IPS DF 19.7 (cell line): ENCODE data around the gene UBXN10.

Experiments
- DNase-seq: peaks from one replicate; pipeline ENCODE4 v3.0.0-alpha.2; 2013; ENCODE audit warnings: low read depth, low spot score

UBXN10 gene, protein sequence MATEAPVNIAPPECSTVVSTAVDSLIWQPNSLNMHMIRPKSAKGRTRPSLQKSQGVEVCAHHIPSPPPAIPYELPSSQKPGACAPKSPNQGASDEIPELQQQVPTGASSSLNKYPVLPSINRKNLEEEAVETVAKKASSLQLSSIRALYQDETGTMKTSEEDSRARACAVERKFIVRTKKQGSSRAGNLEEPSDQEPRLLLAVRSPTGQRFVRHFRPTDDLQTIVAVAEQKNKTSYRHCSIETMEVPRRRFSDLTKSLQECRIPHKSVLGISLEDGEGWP

DNA sequence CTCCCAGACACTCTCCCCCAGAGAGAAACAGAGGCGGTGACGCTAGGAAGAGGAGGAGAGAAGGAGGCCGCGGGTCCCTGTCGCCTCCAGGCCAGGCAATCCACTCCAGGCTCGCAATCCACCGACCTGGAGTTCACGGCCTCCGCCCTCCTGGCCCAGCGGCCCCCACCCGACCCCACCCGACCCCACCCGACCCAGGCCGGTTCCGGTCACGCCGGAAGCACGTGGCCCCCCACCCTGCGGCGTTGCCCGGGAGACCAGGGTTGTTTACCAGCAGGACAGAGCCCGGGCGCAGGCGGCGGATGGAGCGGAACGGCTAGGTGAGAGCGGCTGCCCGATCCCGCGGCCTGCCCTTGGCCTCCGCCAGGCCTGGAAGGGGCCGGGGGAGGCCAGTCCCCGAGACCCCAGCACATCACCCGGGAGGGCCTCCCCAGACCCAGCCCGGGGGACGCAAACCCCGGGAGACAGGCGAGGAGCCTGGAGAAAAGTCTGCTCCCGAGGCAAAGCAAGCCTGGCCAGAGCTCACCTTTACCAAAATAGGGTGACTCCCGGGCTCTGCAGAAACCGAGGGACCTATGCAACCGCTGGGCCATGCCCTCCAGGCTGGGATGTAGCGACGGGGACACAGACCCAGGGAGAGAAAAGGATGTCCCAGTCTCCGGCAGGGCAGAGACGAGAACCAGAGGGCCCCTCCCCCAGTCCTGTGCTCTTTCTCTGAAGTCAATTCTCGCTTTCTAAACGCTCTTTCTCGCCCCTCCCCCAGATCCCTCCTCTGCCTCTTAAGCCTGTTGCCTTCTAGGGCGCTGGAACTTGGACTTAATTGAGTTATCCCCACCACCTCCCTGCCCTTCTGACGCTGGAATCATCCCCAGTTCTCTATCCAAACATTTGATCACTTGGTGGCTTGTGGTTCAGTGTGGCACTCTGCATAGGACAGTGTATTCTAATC lies at the start of gene UBXN10, which contains the start of gene PLA2G2C:
UBXN10 (plus strand) TSS at position 263 of the 949 bp plus-strand sequence. CDS start 4,466 bp downstream, outside the sequence.
PLA2G2C (minus strand) TSS at position 685 of the 949 bp plus-strand sequence. CDS start 9,155 bp downstream, outside the sequence.
- no peak for DNase-seq

- no peak for DNase-seq
Measured at GRCh38 chr1:20136249-20136648, 49.6 kb upstream of the UBXN10 start.

DNA sequence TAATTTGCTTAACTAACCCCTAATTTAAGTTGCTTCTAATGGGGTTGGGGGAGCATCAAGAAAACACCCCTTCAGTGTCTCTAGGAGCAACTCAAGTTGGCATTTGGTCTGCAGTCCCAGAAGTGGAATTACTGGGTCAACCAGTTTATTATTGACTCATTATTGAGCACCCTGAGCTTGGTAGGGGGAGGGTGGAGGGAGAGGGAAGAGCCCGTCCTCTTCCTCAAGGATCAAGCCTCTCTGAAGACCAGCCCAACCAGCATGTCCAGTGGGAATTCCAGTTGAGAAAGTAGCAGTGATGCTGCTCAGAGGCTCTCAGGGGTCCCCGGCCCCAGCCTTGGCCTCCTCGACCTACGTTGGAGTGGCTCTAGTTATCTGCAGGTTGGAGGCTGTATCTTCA lies 48.8 kb upstream of the UBXN10 start:
- DNase-seq: no peak

DNA sequence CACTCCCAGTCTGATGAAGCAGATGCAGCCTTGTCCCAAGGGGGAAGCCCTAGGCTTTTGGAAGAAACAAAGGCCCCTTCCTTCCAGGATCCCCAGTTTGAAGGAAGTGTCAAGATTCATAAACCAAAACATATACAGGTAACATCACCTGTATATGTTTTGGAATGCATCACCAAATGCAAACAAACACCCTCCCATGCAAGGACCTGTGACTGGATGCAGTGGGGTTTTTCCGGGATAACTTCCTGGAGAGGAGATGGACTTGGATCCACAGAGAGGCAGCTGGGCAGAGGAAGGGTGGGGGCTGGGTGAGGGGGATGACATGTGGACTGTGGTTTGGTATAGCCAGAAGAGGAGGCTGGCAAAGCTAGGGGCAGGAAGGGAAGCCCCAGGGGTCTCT lies 48.3 kb upstream of the UBXN10 start:
- no peak for DNase-seq

- DNase-seq: no peak
Measured at GRCh38 chr1:20138346-20138745, 47.5 kb upstream of the UBXN10 start.

GRCh38 chr1:20138961-20139550 lies 46.8 kb upstream of the UBXN10 start, which contains the start of gene PLA2G2F:
TSS of gene PLA2G2F (plus strand) at chr1:20139323. CDS start at chr1:20139428, 105 bp downstream.
- DNase-seq: no peak

DNA sequence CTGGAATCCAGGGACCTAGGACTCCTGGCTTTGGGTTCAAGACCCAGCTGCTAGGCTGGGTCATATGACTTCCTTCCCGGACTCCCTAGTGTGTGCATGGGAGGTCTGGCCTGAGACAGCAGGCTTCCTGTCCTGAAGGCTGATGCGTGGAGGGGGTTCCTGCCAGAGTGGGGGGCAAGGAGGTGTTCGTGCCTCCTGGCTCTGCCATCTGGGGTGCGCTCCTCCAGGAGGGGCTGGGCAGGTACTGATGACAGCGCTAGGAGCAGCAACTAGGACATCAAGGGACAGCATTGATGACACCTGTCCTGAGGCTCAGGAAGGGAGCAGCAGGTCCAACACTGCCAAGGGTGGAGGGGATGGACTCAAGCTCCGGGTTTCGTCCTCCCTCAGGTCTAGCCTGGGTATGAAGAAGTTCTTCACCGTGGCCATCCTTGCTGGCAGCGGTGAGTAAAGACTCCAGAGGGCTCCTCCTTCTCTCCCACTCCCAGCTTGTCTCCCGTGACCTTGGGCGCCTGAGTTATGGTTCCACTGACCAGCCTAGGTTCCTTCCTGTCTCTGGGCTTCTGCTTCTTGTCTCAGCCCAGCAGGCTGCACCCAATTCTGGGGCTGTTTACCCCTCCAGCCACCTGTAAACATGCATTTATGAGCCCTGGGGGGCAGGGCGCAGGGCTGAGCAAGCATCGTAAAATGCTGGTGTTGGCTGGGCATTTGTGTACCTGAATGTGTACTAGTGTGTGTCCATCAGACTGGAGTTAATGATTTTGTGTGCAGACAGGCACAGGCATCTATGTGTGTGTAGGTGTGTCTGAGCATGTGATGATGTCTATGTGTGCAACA lies 45.9 kb upstream of the UBXN10 start:
- DNase-seq: no peak

DNA sequence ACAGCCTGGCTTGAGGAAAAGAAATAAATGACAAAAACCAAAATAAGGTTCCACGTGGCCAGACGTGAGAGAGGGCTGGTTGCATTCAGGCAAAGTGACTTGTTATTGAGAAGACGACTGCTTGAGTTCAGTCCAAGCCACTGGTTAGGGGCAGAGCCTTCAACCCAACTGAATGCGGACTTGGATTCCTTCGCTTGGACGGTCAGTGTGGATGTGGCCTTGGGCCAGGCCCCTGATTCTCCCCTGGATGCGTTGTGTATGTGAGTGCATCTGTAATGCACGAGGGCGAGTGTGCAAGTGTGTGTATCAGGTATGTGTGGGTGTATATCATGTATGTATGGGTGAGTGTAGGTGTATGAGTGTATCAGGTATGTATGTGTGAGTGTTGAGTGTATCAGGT lies 44.9 kb upstream of the UBXN10 start:
- no peak for DNase-seq

- DNase-seq: no peak
Measured at GRCh38 chr1:20141466-20141865, 44.4 kb upstream of the UBXN10 start.

DNA sequence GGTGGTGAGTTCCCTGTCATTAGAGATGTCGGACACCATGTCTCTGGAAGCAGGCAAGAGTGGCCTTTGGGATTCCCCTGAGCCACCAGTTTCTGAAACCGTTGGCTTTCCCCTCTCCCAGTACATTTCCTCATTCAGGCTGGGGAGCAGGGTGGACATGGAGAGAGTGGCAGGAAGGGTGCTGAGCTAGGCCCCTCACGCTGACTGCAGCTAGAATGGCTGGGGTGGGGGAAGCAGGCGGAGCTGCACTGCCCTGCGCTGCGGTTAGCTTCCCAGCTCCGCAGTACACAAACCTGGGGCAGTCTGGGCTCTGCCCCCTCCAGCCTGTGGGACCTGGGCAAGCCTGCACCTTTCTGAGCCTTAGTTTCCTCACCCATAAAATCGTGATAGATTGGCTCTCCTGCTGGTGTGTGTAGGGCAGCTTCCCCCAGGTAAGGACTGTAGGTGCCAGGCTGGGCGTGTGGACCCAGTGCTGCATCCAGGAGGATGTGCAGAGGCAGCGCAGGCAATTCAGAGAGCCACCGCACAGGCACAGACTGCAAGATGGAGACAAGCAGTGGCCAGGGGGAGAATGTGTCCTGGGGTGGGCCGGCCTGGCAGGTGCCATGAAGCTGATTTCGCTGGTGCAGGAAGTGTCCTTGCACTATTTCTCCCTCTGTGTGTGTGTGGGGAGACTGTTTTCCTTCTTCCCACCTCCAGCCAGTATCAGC lies 43.7 kb upstream of the UBXN10 start:
- no peak for DNase-seq

GRCh38 chr1:20143318-20143717 lies 42.6 kb upstream of the UBXN10 start:
- DNase-seq: no peak

GRCh38 chr1:20143734-20144565 lies 41.9 kb upstream of the UBXN10 start:
- DNase-seq: no peak

GRCh38 chr1:20147846-20148570 lies 37.9 kb upstream of the UBXN10 start:
- DNase-seq: no peak

DNA sequence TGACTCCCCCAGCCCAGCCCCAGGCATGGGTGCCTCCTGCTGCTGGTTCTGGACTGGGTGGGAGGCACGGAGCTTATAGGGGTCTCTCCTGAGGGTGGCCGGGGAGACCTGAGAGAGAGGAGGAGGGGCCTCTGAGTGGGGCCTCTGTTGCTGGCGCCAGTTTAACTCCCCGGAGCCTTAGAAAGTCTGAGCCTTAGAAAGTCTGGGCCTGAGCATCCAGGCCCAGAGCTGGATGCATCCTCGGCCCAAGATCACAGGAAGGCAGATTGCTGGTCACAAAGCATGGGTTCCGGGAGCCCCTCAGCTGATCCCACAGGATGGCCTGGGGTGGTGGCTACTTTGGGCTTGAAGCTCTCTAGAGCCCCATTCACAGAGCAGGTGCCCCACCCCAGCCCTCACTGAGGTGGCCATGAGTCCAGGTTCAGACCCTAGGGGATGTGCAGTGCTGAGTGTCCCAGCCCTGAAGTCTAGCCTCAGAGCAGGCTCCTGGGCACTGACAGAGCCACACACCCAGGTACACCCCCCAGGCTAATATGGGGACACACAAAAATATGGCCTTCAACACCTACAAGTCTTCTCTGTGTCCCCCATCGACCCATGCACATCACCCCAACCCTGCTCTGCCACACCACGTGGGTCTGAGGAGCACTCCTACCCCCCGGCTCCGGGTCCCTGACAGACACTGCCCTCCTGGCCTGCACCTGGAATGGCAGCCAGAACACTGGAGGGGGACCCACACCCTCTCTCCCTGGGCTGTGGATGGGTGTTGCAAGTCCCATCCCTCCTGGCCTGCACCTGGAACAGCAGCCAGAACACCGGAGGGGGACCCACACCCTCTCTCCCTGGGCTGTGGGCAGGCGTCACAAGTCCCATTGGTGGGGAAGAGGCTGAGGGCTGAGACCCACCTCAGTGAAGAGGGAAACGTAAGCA lies 37.1 kb upstream of the UBXN10 start:
- no peak for DNase-seq

DNA sequence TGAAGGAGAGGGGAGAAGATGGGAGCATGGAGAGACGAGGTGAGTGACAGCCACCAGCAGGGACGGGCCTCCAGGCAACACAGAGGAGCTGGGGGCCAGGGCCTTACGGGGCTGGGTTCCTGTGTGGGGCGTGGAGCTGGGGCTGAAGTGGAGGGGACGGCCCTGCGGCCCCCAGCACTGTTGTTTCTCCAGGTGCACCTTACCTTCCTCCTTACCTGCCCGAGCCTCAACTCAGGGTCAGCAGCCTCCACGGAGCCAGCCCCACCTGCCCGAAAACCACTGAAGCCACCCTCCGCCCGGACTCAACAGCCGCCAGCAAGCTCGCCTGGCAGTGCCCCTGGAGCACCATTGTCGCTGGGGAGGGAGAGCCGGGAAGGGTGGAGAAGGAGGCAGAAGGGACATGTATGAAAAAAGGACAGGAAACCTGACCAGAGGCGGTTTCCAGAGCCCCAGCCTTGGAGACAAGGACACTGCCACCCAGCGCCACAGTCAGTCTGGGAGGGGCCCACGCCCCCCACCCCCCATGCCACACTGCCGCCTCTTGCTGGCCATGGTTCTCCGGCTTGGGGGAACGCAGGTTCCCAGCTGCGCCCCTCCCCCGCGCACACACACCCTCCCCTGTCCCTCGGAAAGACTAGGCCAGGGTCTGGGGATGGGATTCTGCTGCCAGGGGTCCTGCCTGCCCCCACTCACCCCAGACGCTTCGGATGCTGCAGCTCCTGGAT lies 36.1 kb upstream of the UBXN10 start:
- DNase-seq: no peak

DNA sequence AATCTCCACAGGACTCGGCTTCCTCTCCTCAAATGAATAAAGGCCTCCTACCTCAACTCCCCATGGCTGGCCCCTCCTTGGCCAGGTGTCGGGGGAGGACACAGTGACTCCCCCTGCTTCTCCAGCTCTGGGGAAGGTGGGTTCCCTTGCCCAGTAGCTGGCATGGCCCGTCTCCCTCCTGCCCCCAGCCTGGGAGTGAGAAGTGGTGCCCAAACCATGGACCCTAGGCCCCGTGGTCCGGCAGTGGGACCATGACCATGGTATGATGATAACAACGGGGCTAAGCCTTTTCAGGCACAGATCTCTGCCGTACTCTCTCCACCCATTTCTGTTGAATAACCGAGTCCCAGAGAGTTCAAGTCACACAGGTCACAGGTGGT lies 35.6 kb upstream of the UBXN10 start:
- DNase-seq: no peak

DNA sequence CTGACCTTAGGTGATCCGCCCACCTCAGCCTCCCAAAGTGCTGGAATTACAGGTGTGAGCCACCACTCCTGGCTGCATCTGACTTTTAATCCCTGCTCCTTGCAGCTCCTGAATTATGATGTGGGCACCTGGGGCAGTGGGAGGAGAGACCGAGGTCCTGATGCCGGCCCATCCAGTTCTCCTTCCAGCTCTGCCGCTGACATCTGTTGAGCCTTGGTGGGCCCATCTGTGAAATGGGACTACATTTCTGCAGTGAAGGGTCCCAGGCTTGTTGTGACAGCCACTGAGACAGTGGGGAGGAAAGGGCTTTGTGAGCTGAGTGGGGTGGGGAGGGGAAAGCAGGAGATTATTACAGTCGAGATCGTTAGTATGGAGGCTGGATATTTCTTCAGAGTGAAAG lies 34.9 kb upstream of the UBXN10 start:
- DNase-seq: no peak
